Esophagus muscularis mucosa (tissue), 4 donors: ENCODE results near the gene HS3ST6. TPM values are rescaled to one million over a fixed set of nuclear protein-coding genes. Genes with fewer than 3 reads are reported as not detected.

Experiments
- DNase-seq: peaks from one replicate; pipeline ENCODE4 v3.0.0-alpha.2; 2017; ENCODE audit errors: extremely low spot score
- H3K27ac ChIP-seq, 4 donors: fragments of 200-600 bp; sonication (generic); replicated peaks in 1 of 4; 1 replicate in 3 of 4; 2 replicates in 1 of 4; pipeline ENCODE4 v1.5.1; 2016 to 2019; ENCODE audit warnings: mild to moderate bottlenecking in 1 of 4
- H3K27me3 ChIP-seq, 4 donors: fragments of 200-600 bp; sonication (generic); one replicate each; pipeline versions ENCODE4 v1.5.1 to v1.6.0; 2016 to 2019
- H3K36me3 ChIP-seq, 4 donors: fragments of 200-600 bp; sonication (generic); one replicate each; pipeline ENCODE4 v1.5.1; 2016 to 2019
- H3K4me1 ChIP-seq, 4 donors: fragments of 200-600 bp; sonication (generic); one replicate each; pipeline ENCODE4 v1.5.1; 2016 to 2019
- H3K4me3 ChIP-seq, 4 donors: fragments of 200-600 bp; sonication (generic); 1 replicate in 2 of 4; 2 replicates in 2 of 4; pipeline ENCODE4 v1.5.1; 2016 to 2019; ENCODE audit warnings: mild to moderate bottlenecking in 4 of 4, moderate library complexity in 1 of 4
- H3K9me3 ChIP-seq, 4 donors: fragments of 200-600 bp; sonication (generic); 1 replicate in 3 of 4; 2 replicates in 1 of 4; pipeline ENCODE4 v1.5.1; 2016 to 2019
- EP300 ChIP-seq: sonication (generic); formaldehyde crosslinking; IDR thresholded peaks from one replicate; pipeline ENCODE4 v1.6.1; 2017; ENCODE audit warnings: antibody characterized with exemption
- POLR2A ChIP-seq: fragments of 450-650 bp; IDR thresholded peaks from one replicate; pipeline ENCODE4 v1.6.1; 2017; ENCODE audit warnings: antibody characterized with exemption, moderate library complexity, mild to moderate bottlenecking, low read depth
- POLR2AphosphoS5 ChIP-seq, 2 donors: sonication (generic); formaldehyde crosslinking; IDR thresholded peaks; one replicate each; pipeline ENCODE4 v1.6.1; 2017; ENCODE audit warnings: antibody characterized with exemption in 2 of 2
- WGBS: methylation state at CpG from one replicate; pipeline ENCODE4 v1.1.5; 2018; 5-methylcytosine and 5-hydroxymethylcytosine counted together
- intact Hi-C: fragments of 100-400 bp; cut with DNase I; formaldehyde crosslinking; loops from one replicate; pipeline ENCODE4 v1.15.1; 2023
- total RNA-seq, 4 donors: library from RNA; depleted of rRNA; stranded (reverse); fragments of >200 nt; gene quantifications; one replicate each; pipeline versions ENCODE4 v1.1.0 to v1.2.1, GENCODE V29; 2016
- TF ChIP-seq, protein P1 (sequence below), 3 experiments: fragments of 200-600 bp in 2 of 3; fragments of 450-650 bp in 1 of 3; sonication (generic) in 2 of 3; IDR thresholded peaks; one replicate each; pipeline ENCODE4 v1.5.1; 2017 to 2019; ENCODE audit warnings: antibody characterized with exemption in 3 of 3, mild to moderate bottlenecking in 2 of 3, moderate library complexity in 1 of 3

Gene HS3ST6
- total RNA-seq, 4 donors from 2014 or later, result not detected

DNA sequence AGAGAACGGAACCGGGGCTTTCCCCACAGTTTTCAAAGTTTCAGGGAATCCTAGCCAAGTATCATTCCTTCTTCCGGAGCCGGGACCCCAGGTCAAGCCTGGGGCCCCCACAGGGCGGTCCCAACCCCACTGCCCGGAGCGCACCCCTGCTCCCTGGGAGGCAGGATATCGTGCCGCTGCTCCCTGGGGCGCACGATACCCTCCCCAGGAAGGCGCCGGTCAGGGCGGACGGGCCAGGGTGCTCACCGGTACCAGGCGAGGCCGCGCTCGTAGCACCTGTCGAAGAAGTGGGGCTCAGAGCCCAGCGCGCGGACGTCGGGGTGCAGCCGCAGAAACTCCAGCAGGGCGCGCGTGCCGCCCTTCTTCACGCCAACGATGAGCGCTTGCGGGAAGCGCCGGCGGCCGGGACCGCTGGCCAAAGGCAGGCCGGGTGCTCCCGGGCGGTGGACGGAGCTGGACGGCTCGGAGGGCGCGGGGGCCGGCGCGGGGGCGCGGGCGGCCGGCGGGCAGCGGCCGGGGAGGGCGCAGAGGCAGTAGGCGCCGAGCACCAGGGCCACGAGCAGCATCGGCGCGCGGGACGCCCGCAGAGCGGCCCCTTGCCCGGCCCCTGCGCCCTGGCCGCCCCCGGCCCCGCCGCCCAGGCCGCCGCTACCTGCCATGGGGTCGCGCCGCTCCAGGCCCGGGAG lies 407 bp downstream of the HS3ST6 start:
- H3K4me1 ChIP-seq, result peaks cover 0 to 19% (median 12%) of the 10 kb centered on the region in 4 donors
- no peaks in the 10 kb centered on the region for H3K36me3 ChIP-seq
- WGBS, result 3% methylated on average over 11 of the region's 81 CpGs
- H3K9me3 ChIP-seq, result no peaks in the 10 kb centered on the region
- DNase-seq, result no peak
- no peak overlapping the region for H3K27ac ChIP-seq
- H3K27me3 ChIP-seq, result peaks cover 0 to 98% (median 40%) of the 10 kb centered on the region in 4 donors
- intact Hi-C loops, result no loop called here
- H3K4me3 ChIP-seq, result no peak overlapping the region
- TF ChIP-seq POLR2AphosphoS5 (IDR thresholded peaks at IDR 0.05) (no peak), EP300 (no peak), POLR2A (no peak)
- TF ChIP-seq, protein P1, sequence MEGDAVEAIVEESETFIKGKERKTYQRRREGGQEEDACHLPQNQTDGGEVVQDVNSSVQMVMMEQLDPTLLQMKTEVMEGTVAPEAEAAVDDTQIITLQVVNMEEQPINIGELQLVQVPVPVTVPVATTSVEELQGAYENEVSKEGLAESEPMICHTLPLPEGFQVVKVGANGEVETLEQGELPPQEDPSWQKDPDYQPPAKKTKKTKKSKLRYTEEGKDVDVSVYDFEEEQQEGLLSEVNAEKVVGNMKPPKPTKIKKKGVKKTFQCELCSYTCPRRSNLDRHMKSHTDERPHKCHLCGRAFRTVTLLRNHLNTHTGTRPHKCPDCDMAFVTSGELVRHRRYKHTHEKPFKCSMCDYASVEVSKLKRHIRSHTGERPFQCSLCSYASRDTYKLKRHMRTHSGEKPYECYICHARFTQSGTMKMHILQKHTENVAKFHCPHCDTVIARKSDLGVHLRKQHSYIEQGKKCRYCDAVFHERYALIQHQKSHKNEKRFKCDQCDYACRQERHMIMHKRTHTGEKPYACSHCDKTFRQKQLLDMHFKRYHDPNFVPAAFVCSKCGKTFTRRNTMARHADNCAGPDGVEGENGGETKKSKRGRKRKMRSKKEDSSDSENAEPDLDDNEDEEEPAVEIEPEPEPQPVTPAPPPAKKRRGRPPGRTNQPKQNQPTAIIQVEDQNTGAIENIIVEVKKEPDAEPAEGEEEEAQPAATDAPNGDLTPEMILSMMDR (IDR thresholded peaks at IDR 0.05), result no peak

GRCh38 chr16:1917056-1917664 lies 1.1 kb downstream of the HS3ST6 start:
- intact Hi-C loops, result no loop called here
- Histone ChIP-seq H3K27me3 (peaks cover 0 to 97% (median 36%) of the 10 kb centered on the region in 4 donors), H3K4me3 (no peak overlapping the region), H3K4me1 (peaks cover 0 to 19% (median 12%) of the 10 kb centered on the region in 4 donors), H3K9me3 (no peaks in the 10 kb centered on the region), H3K36me3 (no peaks in the 10 kb centered on the region), H3K27ac (no peak overlapping the region)
- TF ChIP-seq, protein P1 (IDR thresholded peaks at IDR 0.05), result no peak
- no peak for TF ChIP-seq EP300
- no peak for TF ChIP-seq POLR2A
- TF ChIP-seq POLR2AphosphoS5 (IDR thresholded peaks at IDR 0.05), result no peak
- no peak for DNase-seq
- 8% methylated on average over 12 of the region's 22 CpGs for WGBS

GRCh38 chr16:1916640-1916990 lies 1.6 kb downstream of the HS3ST6 start:
- 14% methylated on average over 5 of the region's 5 CpGs for WGBS
- Histone ChIP-seq H3K36me3 (no peaks in the 10 kb centered on the region), H3K27ac (no peak overlapping the region), H3K4me1 (peaks cover 0 to 19% (median 12%) of the 10 kb centered on the region in 4 donors), H3K9me3 (no peaks in the 10 kb centered on the region), H3K4me3 (no peak overlapping the region), H3K27me3 (peaks cover 0 to 97% (median 34%) of the 10 kb centered on the region in 4 donors)
- TF ChIP-seq POLR2AphosphoS5 (IDR thresholded peaks at IDR 0.05) (no peak), EP300 (no peak), POLR2A (no peak)
- TF ChIP-seq, protein P1 (IDR thresholded peaks at IDR 0.05), result no peak
- intact Hi-C loops, result no loop called here
- DNase-seq, result no peak

- intact Hi-C loops, result no loop called here
- TF ChIP-seq POLR2A, result no peak
- H3K27ac ChIP-seq, result no peak overlapping the region
- no peaks in the 10 kb centered on the region for H3K9me3 ChIP-seq
- no peak for DNase-seq
- no peaks in the 10 kb centered on the region for H3K36me3 ChIP-seq
- H3K4me1 ChIP-seq, result peaks cover 0 to 19% (median 12%) of the 10 kb centered on the region in 4 donors
- no peak overlapping the region for H3K4me3 ChIP-seq
- WGBS, result 40% methylated on average over 12 of the region's 25 CpGs
- H3K27me3 ChIP-seq, result peaks cover 0 to 94% (median 33%) of the 10 kb centered on the region in 4 donors
Measured at GRCh38 chr16:1915732-1916639, 2.2 kb downstream of the HS3ST6 start.

DNA sequence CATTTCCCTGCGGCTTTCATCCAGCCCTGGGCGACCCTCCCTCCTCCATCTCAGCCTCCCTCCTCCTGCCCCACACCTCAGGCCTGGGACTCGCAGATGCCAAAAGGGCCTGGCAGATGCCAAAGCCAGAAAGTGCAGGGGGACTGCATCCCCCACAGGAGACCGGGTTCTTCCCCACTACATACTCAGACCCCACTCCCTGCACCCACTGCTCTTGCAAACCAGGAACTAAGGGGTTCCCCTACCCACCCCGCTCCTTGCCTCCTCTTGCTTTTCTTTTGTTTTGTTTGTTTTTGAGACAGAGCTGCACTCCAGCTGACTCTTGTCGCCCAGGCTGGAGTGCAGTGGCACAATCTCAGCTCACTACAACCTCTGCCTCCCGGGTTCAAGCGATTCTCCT lies 3.2 kb downstream of the HS3ST6 start:
- intact Hi-C loops, result no loop called here
- Histone ChIP-seq H3K4me1 (peaks cover 0 to 19% (median 11%) of the 10 kb centered on the region in 4 donors), H3K27me3 (peaks cover 0 to 87% (median 26%) of the 10 kb centered on the region in 4 donors), H3K9me3 (no peaks in the 10 kb centered on the region), H3K36me3 (no peaks in the 10 kb centered on the region), H3K4me3 (no peak overlapping the region), H3K27ac (no peak overlapping the region)
- 48% methylated on average over 8 of the region's 8 CpGs for WGBS
- DNase-seq, result no peak
- no peak for TF ChIP-seq POLR2AphosphoS5 (IDR thresholded peaks at IDR 0.05)
- TF ChIP-seq POLR2A, result no peak
